Amniotic epithelial cell (primary cell): ENCODE data around the gene KLF3.

Experiments used
- DNase-seq: peaks from one replicate; pipeline ENCODE4 v3.0.0-alpha.2; 2010; ENCODE audit warnings: low read depth

The KLF3 gene

DNA sequence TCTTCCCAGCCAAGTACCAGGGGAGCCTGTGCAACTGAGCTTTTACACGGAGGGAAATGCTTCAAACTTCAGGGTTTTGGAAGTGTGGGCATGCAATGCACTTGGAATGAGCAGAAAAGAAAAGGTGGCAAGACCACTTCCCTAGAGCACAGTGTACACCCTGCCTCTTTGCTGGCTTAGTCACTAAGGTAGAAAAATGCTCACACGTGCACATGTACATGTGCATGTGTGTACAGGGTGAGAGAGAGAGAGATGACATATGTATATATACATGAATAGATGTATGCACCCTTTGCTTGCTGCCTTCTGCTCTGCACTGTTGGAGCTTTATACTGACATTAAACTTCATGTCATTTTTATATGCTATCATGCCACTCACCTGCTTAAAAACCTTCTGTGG, 7.9 kb upstream of the KLF3 start:
- no peak for DNase-seq

GRCh38 chr4:38659346-38659745, 4.7 kb upstream of the KLF3 start:
- DNase-seq = no peak

DNA sequence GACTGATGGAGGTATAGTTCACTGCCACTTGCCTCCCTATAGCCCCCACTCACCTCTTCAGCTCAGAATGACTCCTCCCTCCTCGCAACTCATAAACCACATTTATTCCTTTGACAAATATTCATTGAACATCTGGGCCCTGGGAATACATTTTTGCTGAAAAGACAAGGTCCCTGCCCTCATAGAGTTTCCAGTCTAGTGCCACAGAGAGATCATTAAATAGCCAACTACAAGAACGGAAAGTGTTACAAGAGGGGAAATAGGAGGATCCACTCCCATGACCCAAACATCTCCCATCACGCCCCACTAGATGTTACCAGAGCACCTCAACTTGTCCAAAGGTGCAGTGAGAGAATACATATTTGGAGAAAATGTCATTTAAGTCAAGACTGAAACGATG, 3.2 kb upstream of the KLF3 start:
- DNase-seq = no peak

DNA sequence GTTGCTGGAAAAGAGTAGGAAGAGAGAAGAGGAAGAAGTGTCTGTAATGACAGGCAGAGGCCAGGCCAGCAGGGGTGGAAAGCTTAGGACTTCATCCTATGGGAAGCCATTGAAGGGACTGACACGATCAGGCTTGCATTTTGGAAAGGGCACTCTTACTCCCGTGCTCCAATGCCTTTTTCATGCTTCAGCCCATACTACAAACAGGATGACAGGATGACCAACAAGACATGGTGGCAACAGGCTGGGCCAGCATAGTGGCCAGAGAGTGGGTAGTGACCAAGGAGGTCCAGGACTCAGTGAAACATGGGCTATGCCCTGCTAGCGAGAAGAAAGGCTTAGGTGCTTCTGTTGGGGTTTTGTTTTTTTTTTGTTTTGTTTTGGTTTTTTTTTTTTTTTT, 2.6 kb upstream of the KLF3 start:
- no peak for DNase-seq

DNA sequence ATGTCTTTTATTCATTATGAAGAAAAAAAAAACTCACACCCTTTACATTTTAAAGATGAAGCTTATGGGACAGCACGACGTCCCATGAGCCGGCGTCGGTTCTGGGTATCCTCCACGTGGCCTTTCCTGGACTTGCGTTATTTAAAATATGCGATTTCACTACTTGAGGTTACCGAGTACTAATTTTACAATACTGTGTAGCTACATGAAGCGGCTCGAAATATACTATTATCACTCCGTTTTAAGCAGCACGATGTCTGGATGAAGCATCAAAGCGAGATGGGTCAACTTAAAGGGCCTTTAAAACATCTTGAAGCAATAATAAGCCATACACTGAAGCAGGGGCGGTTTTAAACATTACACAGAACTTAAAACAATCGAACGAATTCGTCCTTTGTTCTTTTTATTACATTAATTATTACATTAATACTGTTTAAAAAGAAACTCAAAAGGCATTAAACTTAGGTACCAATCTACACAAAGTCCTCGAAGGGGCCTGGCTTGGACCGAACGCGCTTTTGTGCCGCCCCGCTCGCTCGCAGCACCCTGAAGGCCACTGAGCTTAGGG, 1.4 kb upstream of the KLF3 start:
- no peak for DNase-seq

DNA sequence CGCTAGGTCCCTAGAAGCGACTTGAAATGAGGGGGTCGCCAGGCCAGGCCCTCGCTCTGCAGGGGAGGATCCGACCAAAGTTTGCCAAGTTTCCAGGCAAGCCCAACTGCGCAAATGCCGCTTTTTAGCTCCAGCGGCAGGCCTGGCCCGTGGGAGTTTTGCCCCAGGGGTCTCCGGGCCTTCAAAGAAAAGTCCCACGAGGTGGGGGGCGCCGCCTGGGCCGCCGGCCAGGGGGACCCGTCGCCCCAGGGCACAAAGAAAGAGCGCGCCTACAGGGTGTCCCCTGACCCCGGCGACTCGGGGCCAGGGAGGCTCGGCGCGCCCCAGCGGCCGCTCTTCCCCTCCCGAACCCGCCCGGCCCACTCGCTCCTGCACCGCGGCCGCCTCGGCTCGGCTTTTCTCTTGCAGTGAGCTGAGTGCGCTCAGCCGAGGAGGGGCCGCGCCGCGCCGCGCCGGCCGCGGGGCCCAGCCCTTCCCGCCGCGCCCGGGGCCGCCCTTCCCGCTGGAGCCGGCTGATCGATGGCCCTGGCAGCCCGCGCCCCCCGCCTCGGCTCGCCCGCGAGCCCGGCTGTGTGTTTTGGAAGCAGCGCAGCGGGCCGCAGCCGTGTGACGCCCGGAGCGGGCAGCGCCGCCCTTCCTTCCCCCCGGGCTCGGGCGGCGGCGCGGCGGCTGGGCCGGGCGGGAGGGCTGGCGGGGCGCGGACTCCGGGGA, 754 bp upstream of the KLF3 start:
- DNase-seq = no peak

DNA sequence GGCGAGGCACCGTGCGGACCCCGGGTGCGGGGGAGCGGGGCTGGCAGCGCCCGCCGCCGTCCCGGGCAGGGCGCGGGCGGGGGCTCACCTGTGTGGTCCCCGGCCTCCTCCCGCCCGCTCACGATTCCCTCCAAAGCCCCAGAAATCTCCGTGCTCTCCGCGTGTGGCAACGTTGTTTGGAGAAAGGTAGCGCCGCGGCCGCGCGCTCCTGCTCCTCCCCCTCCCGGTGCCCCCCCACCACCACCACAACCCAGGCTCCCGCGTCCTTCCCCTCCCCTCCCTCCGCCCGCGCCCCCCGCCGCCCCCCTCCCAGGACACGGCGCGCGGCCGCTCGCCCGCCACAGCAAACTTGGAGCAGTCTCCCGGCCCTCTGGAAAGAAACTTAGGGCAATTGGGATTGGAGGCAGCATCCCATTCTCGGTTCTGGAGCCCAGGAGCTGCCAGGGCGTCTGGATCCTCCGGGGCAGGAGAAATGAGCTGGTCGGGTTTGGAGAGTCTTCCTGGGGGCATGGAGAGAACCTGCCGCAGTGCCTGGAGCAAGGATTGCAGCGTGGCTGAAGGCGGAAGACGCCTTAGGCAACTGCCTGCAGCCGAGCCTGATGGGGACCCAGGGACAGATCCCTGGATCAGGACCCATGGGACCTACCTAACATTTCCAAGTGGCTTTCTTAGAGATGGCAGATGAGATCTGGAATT, 855 bp downstream of the KLF3 start:
- peak; percentile 48 for DNase-seq

DNA sequence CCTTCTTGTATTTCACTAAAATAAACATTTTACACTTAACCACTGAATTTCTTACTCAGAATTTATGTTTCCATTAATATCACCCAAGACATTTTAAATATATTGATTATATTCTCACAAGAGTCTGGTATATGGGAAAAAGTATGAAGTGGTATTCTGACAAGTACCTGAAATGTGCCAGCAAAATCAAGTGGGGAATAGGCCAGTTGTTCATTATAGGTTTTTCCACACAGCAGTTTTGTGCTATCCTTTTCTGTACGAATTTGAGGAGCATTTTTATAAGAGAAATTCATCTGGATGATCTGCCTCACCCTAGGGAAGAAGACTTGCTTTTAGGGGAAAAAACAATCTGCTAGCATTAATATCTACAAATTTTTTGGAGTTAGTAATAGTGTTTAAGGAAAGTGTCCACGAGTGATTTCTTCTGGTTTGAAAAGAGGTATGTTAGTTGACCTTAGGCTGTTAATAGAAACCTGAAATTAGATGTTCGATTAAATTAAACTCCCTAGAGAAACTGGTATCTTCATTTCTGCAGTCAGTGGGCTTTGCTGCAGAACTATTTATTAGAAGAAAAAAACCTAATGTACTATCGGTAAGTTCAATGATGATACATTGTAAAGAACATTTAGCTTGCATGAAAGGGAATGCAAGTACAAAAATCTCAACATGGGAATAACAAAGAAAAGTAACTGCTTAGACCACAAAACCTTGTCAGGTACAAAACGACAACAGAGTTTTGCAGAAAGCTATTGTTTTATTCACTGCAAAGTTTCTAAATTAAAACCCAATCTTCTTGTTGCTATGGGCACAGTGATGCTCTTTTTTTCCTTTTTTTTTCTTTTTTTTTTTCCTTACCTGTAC, 1.8 kb downstream of the KLF3 start:
- DNase-seq = no peak

- DNase-seq = no peak
These were observed 2.7 kb downstream of the KLF3 start for GRCh38 chr4:38666766-38667084.

GRCh38 chr4:38667085-38667893, 3.3 kb downstream of the KLF3 start:
- DNase-seq = peak; percentile 99

DNA sequence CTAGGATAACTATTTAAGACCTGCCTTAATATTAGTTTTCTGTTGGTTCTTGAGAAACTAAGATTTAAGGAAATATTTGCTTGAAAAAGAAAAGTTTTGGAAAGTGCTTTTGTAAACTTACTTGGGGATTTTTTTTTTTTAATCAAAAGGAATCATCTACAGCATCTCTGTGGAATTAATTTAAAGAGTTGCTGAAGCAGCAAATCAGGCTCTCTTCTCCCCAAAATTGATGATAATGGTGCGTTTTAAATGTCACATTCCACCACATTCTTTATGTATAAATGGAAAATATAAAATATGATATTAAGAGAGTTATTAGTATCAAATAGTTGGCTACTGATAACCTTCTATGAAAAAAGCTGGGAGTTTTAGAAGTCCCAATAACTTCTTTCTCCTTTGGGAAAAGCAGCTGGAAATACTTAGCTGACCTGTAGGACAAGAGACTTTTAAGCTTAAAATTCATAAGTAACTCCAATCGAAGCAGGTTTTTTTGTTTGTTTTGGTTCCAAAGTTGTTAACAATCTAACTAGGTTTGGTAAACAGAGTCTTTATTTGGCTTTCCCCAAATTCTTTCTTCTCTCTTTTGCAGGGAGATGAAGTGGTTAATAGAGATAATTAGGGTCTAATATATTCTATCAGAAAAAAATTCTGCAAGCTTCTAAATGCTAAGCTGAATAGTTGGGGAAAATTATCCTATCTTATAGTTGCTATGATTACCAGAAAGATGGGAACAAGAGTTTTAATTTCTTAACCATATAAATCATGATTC, 4.4 kb downstream of the KLF3 start:
- no peak for DNase-seq

DNA sequence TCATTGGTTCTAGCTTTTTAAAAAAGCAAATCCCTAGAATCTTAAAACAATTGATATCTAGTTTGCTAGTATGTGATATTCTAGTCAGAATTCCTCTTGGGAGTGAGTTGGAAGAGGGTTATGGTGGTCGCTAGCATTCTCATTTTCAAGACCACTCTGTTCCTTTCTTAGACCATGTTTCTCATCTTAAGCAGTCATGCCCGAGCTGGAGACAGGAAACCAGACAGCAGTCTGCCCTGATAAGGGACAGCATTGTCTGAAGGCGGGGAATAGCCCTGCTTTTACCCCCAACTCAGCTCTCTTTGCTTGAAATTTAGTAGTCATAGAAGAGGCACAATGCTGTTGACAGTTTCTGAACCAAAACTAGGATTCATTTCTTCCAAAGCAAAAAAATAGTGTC, 5.2 kb downstream of the KLF3 start:
- DNase-seq = no peak

DNA sequence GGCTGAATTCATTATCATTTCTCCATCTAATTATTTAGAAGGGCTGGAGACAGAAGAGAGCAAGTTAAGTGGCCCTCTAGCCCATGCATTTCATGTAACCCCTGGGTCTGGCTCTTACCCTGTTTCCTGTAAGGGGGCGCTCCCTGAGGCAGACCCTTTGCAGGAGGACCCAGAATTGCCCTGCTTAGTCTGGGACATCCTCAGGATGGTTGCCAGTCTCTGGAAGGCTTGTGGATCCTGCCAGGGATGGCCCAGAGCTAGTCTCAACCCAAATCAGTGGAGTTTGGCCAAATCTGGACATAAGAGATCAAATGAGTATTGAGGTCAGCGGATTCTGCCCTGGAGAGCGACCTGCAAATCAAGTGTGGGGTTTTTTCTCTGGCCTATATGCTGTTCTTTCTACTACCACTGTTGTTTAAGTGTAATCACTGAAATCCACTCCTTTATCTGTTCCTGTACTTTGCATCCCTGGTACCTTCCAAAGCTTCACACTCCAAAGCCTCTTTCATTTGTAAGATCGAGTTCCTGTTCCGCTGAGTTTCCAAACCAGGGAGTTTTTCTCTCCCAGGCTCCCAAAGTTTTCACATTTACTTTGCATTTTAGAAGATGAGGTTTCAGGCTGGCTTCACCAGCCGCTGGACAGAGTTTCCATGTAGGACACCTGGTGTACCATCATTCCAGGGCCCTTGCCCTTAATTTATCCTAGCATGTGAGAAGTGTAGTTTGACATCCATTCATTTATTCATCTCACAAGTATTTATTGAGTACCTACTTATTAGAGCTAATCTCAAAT, 6.3 kb downstream of the KLF3 start:
- DNase-seq = no peak

DNA sequence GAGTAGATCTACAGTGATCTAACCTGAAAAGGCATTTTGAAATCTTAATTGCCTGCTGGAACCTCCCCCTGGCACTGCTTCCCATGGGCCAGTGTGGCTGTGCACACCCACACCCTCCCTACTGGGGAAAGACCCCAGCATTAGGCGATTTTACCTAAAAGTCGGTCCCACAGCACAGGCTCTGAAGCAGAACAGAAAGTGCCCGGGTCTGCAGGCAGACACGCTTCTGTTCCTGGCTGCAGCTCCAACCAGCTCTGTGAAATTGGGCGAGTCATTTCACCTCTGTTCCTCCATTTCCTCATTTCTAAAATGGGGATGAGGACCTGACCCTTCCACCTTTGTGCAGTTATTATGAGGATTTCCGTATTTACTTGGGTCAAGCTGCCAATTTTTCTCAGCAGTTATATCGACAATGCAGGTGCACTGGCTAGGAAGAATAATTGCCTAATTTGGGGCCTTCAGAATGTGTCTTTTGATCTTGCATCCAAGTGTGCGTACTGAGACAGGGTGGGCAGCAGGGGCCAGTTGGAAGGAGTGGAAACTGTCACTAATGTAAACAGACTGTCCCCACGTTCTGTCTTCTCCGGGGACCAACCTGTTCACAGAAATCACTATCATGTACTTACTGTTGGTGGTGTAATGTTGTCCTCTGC, 7.1 kb downstream of the KLF3 start:
- DNase-seq = no peak

- no peak for DNase-seq
These were observed 7.6 kb downstream of the KLF3 start for GRCh38 chr4:38671592-38671940.

- no peak for DNase-seq
These were observed 8.0 kb downstream of the KLF3 start for GRCh38 chr4:38672074-38672396.

GRCh38 chr4:38672397-38673129, 8.6 kb downstream of the KLF3 start:
- DNase-seq = no peak

DNA sequence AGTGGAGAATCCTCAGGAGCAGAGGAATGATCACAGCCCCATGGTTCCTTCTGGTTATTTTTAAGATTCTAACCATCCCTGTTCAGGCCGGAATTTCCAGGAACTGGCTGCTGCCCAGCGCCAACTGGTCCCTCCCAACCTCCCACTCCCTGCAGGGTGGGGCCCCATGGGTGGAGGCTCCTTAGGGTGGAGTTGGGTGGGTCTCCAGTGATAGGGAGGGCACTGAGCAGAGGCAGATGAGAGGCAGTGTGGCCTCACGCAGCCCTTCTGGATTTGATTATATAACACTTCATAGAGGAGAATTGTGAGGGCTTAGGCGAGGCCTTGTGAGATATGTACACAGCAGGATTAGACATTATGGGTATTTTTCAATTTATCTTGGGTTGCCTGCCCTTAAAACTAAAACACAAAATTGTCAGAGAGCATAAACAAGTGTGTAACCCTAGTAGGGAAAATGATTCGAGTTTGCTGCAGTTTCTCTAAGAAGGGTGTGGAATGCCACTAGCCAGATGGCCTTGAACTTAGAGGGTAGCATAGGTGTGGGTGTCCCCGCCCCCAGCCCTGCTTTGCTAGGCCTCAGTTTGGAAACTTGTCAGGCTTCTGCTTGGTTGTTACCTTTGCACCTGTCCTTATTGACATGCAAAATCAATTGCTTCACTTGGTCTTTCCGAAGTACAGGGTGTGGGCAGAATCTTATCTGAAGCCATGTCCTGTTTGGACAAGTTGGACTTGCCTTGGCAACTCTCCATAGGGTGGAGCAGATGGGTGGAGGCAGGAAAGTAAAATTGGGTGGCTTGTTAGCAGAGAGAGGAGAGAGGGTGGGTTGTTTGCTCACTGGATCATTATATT, 9.4 kb downstream of the KLF3 start:
- no peak for DNase-seq
